Skeletal muscle cell (primary cell): ENCODE measurements around the gene DUSP1.

Source experiments
- DNase-seq: peaks from one replicate; pipeline ENCODE4 v3.0.0-alpha.2; 2010; ENCODE audit warnings: low read depth
- H3K4me3 ChIP-seq: 2 replicates; pipeline ENCODE4 v1.5.1; 2011; ENCODE audit warnings: low read depth, mild to moderate bottlenecking, control low read depth, low read length, moderate library complexity

The DUSP1 gene

GRCh38 chr5:172748341-172748843 lies 22.6 kb downstream of the DUSP1 start:
- peak; percentile 85 for DNase-seq
- H3K4me3 ChIP-seq, result no peak overlapping the region

GRCh38 chr5:172747471-172747870 lies 23.5 kb downstream of the DUSP1 start:
- H3K4me3 ChIP-seq, result no peak overlapping the region
- DNase-seq, result no peak

GRCh38 chr5:172746725-172747124 lies 24.3 kb downstream of the DUSP1 start:
- H3K4me3 ChIP-seq, result no peak overlapping the region
- no peak for DNase-seq

- H3K4me3 ChIP-seq, result no peak overlapping the region
- DNase-seq, result no peak
These were observed 25.2 kb downstream of the DUSP1 start for GRCh38 chr5:172745838-172746237.

GRCh38 chr5:172745406-172745805 lies 25.6 kb downstream of the DUSP1 start:
- H3K4me3 ChIP-seq, result no peak overlapping the region
- no peak for DNase-seq

- no peak overlapping the region for H3K4me3 ChIP-seq
- DNase-seq, result no peak
These were observed 26.6 kb downstream of the DUSP1 start for GRCh38 chr5:172744123-172745104.

- DNase-seq, result no peak
- H3K4me3 ChIP-seq, result no peak overlapping the region
These were observed 27.7 kb downstream of the DUSP1 start for GRCh38 chr5:172743112-172743959.

GRCh38 chr5:172741206-172741582 lies 29.8 kb downstream of the DUSP1 start:
- DNase-seq, result no peak

GRCh38 chr5:172740428-172741205 lies 30.4 kb downstream of the DUSP1 start:
- peak; percentile 78 for DNase-seq
- no peak overlapping the region for H3K4me3 ChIP-seq

More at GRCh38 chr5:172741206-172741582, 29.8 kb downstream of the DUSP1 start:
- no peak overlapping the region for H3K4me3 ChIP-seq

- no peak overlapping the region for H3K4me3 ChIP-seq
- no peak for DNase-seq
These were observed 31.6 kb downstream of the DUSP1 start for GRCh38 chr5:172739375-172739774.

- DNase-seq, result no peak
- no peak overlapping the region for H3K4me3 ChIP-seq
These were observed 34.4 kb downstream of the DUSP1 start for GRCh38 chr5:172736508-172737135.

GRCh38 chr5:172735141-172735831 lies 35.7 kb downstream of the DUSP1 start:
- no peak overlapping the region for H3K4me3 ChIP-seq
- no peak for DNase-seq

- no peak overlapping the region for H3K4me3 ChIP-seq
- no peak for DNase-seq
These were observed 37.0 kb downstream of the DUSP1 start for GRCh38 chr5:172733974-172734346.

GRCh38 chr5:172733131-172733973 lies 37.6 kb downstream of the DUSP1 start:
- peak overlapping the region; percentile 9 for H3K4me3 ChIP-seq
- peak; percentile 96 for DNase-seq

- H3K4me3 ChIP-seq, result no peak overlapping the region
- no peak for DNase-seq
These were observed 38.7 kb downstream of the DUSP1 start for GRCh38 chr5:172732201-172732865.

- no peak for DNase-seq
- no peak overlapping the region for H3K4me3 ChIP-seq
These were observed 39.3 kb downstream of the DUSP1 start for GRCh38 chr5:172731680-172732074.
